IMR-90 (cell line): ENCODE results near the gene ACIN1. TPM values are rescaled to one million over a fixed set of nuclear protein-coding genes. Genes with fewer than 3 reads are reported as not detected.

Experiments
- ATAC-seq: fragments of 200-7000 bp; cut with Tn5 transposase; 2 replicates; pipeline ENCODE4 v1.9.1; 2020; ENCODE audit warnings: low read depth, mild to moderate bottlenecking, moderate library complexity
- BruUV-seq: library from RNA; stranded (reverse); fragments of 400-500 nt; replicated peaks from 2 replicates; lab custom pipeline; 2021; lab: Mats Ljungman, UMichigan
- CTCF ChIA-PET: fragments of 300-600 bp; formaldehyde crosslinking; extraction: SDS; loops from one replicate; lab custom pipeline; 2021; ENCODE audit warnings: antibody characterized with exemption; lab: Yijun Ruan, JAX
- POLR2A ChIA-PET: fragments of 300-600 bp; sonication (Branson Sonifier 250); formaldehyde crosslinking; loops from one replicate; lab custom pipeline; 2022; ENCODE audit warnings: antibody characterized with exemption; ENCODE audit not compliant: unreplicated experiment; lab: Charles Lee
- DNase-seq: peaks from one replicate; pipeline ENCODE4 v3.0.0; 2013
- H2AFZ ChIP-seq: replicated peaks from 2 replicates; pipeline ENCODE3; 2013; ENCODE audit warnings: low read length, mild to moderate bottlenecking; ENCODE audit not compliant: poor library complexity
- H2AK5ac ChIP-seq: 2 replicates; pipeline ENCODE4 v1.6.1; 2013; ENCODE audit warnings: low read depth, low read length, inconsistent platforms
- H2AK9ac ChIP-seq: replicated peaks from 2 replicates; pipeline ENCODE3; 2013; ENCODE audit warnings: mild to moderate bottlenecking, low read depth, low read length, moderate library complexity; ENCODE audit not compliant: poor library complexity
- H2BK120ac ChIP-seq: 2 replicates; pipeline ENCODE4 v1.6.1; 2013; ENCODE audit warnings: low read depth, low read length, inconsistent platforms
- H2BK15ac ChIP-seq: 3 replicates; pipeline ENCODE4 v1.6.1; 2013; ENCODE audit warnings: low read depth, low read length, inconsistent platforms
- H2BK20ac ChIP-seq: 2 replicates; pipeline ENCODE4 v1.6.1; 2013; ENCODE audit warnings: low read depth, mild to moderate bottlenecking, inconsistent platforms, low read length, moderate library complexity
- H2BK5ac ChIP-seq: 2 replicates; pipeline ENCODE4 v1.6.1; 2013; ENCODE audit warnings: mild to moderate bottlenecking, low read depth, low read length, inconsistent platforms; ENCODE audit not compliant: poor library complexity, severe bottlenecking
- H3K14ac ChIP-seq: replicated peaks from 2 replicates; pipeline ENCODE4 v1.6.1; 2013; ENCODE audit warnings: low read depth, low read length, inconsistent platforms
- H3K18ac ChIP-seq: 2 replicates; pipeline ENCODE4 v1.6.1; 2013; ENCODE audit warnings: low read depth, low read length, control low read depth
- H3K23ac ChIP-seq: 2 replicates; pipeline ENCODE4 v1.6.1; 2013; ENCODE audit warnings: low read depth, low read length, inconsistent platforms
- H3K27ac ChIP-seq: 2 replicates; pipeline ENCODE4 v1.5.1; 2013; ENCODE audit warnings: mild to moderate bottlenecking, control low read depth, low read length; ENCODE audit not compliant: insufficient read depth
- H3K27me3 ChIP-seq: 2 replicates; pipeline ENCODE4 v1.6.1; 2013; ENCODE audit warnings: low read length; ENCODE audit not compliant: control insufficient read depth, insufficient read depth
- H3K36me3 ChIP-seq: 2 replicates; pipeline ENCODE4 v1.6.1; 2013; ENCODE audit warnings: low read length, mixed read lengths; ENCODE audit not compliant: control insufficient read depth, insufficient read depth
- H3K4ac ChIP-seq: 2 replicates; pipeline ENCODE4 v1.6.1; 2013; ENCODE audit warnings: low read depth, low read length, inconsistent platforms
- H3K4me1 ChIP-seq: 2 replicates; pipeline ENCODE4 v1.6.1; 2013; ENCODE audit warnings: low read length, mixed read lengths; ENCODE audit not compliant: control insufficient read depth, insufficient read depth
- H3K4me2 ChIP-seq: 2 replicates; pipeline ENCODE4 v1.6.1; 2013; ENCODE audit warnings: low read depth, mild to moderate bottlenecking, control low read depth, low read length, moderate library complexity
- H3K4me3 ChIP-seq: 2 replicates; pipeline ENCODE4 v1.5.1; 2013; ENCODE audit warnings: low read depth, mild to moderate bottlenecking, control low read depth, low read length, moderate library complexity; ENCODE audit not compliant: insufficient read depth
- H3K56ac ChIP-seq: 2 replicates; pipeline ENCODE4 v1.6.1; 2013; ENCODE audit warnings: low read length, inconsistent platforms; ENCODE audit not compliant: insufficient read depth; ENCODE audit errors: extremely low read depth
- H3K79me1 ChIP-seq, 2 experiments: 2 replicates each; pipeline ENCODE4 v1.6.1; 2013; ENCODE audit warnings: low read length in 2 of 2, inconsistent platforms in 1 of 2, low read depth in 1 of 2
- H3K9ac ChIP-seq: 2 replicates; pipeline ENCODE4 v1.6.1; 2013; ENCODE audit warnings: low read depth, low read length, control low read depth
- H3K9me1 ChIP-seq: 2 replicates; pipeline ENCODE4 v1.6.1; 2013; ENCODE audit warnings: low read length, inconsistent platforms; ENCODE audit not compliant: insufficient read depth
- H3K9me3 ChIP-seq: 2 replicates; pipeline ENCODE4 v1.6.1; 2013; ENCODE audit warnings: low read length; ENCODE audit not compliant: control insufficient read depth, insufficient read depth
- H4K20me1 ChIP-seq: 2 replicates; pipeline ENCODE4 v1.6.1; 2013; ENCODE audit warnings: low read length, inconsistent platforms; ENCODE audit not compliant: insufficient read depth
- H4K5ac ChIP-seq: 2 replicates; pipeline ENCODE4 v1.6.1; 2013; ENCODE audit warnings: mild to moderate bottlenecking, low read depth, low read length, control low read depth
- H4K8ac ChIP-seq, 2 experiments: 2 replicates each; pipeline ENCODE4 v1.6.1; 2013; ENCODE audit warnings: low read depth in 2 of 2, low read length in 2 of 2, control low read depth in 1 of 2, inconsistent platforms in 1 of 2
- H4K91ac ChIP-seq: 2 replicates; pipeline ENCODE4 v1.6.1; 2013; ENCODE audit warnings: low read depth, low read length, inconsistent platforms; ENCODE audit not compliant: insufficient read depth
- ELK1 ChIP-seq: fragments of 150-350 bp; IDR thresholded peaks from 2 replicates; pipeline ENCODE4 v1.6.1; 2016; ENCODE audit warnings: low read depth, mild to moderate bottlenecking, low read length, moderate library complexity, borderline replicate concordance
- NFE2L2 ChIP-seq: fragments of 150-350 bp; IDR thresholded peaks from 2 replicates; pipeline ENCODE4 v1.6.1; 2016; ENCODE audit warnings: low read depth, mild to moderate bottlenecking, low read length
- WGBS, 2 experiments: methylation state at CpG; one replicate each; pipeline versions ENCODE4 v1.1.5 to v1.1.7; 2013; ENCODE audit warnings: missing lambda C conversion rate in 2 of 2; ENCODE audit not compliant: insufficient read length in 1 of 2; ENCODE audit errors: extremely low coverage in 2 of 2; 5-methylcytosine and 5-hydroxymethylcytosine counted together
- dilution Hi-C: fragments of 300-500 bp; cut with HindIII; formaldehyde crosslinking; loops from one replicate; pipeline ENCODE4 v1.14.3; 2018; ENCODE audit warnings: low sequenced_read_pairs; ENCODE audit not compliant: unreplicated experiment
- in situ Hi-C: fragments of 300-500 bp; cut with MboI; formaldehyde crosslinking; loops from 3 replicates; pipeline ENCODE4 v1.14.3; 2019; ENCODE audit warnings: low sequenced_read_pairs, inconsistent platforms, mixed read lengths
- intact Hi-C: fragments of 100-400 bp; cut with micrococcal nuclease; formaldehyde crosslinking; loops from 2 replicates; pipeline ENCODE4 v1.10.0; 2022
- polyA plus RNA-seq, 3 experiments: library from polyadenylated mRNA; depleted of rRNA; stranded (reverse); fragments of >200 nt; gene quantifications; 2 replicates each; pipeline ENCODE4 v1.2.3, GENCODE V29; 2012; ENCODE audit warnings: low replicate concordance in 1 of 3
- total RNA-seq: library from RNA; depleted of rRNA; stranded (reverse); fragments of >200 nt; gene quantifications from 2 replicates; pipeline ENCODE4 v1.2.3, GENCODE V29; 2012

Gene ACIN1
- total and polyA plus RNA-seq, 2 of the 4 experiments (the other 2 are of a cell fraction), result 73.8 to 185 TPM

GRCh38 chr14:23132970-23133369 is 38.0 kb upstream of the ACIN1 start:
- H2BK15ac ChIP-seq, result no peak overlapping the region
- H2BK5ac ChIP-seq, result no peak overlapping the region
- no peaks in the 10 kb centered on the region for H3K79me1 ChIP-seq
- H2BK120ac ChIP-seq, result no peak overlapping the region
- no peak overlapping the region for H2AK9ac ChIP-seq
- H3K9me1 ChIP-seq, result no peaks in the 10 kb centered on the region
- no peak overlapping the region for H3K14ac ChIP-seq
- no peak overlapping the region for H3K4me2 ChIP-seq
- H4K5ac ChIP-seq, result no peak overlapping the region
- no peaks in the 10 kb centered on the region for H3K4me1 ChIP-seq
- H3K36me3 ChIP-seq, result no peaks in the 10 kb centered on the region
- CTCF ChIA-PET, result no interaction called here
- no peak overlapping the region for H4K8ac ChIP-seq
- H3K9me3 ChIP-seq, result no peaks in the 10 kb centered on the region
- intact Hi-C loops, result no loop called here
- POLR2A ChIA-PET, result no interaction called here
- no peak overlapping the region for H4K91ac ChIP-seq
- no CpG with 5 or more reads among the region's 8 CpGs for WGBS, 2 experiments
- H4K20me1 ChIP-seq, result no peaks in the 10 kb centered on the region
- H2AK5ac ChIP-seq, result no peak overlapping the region
- no peak for DNase-seq
- H3K4ac ChIP-seq, result no peak overlapping the region
- no TSS peak for BruUV-seq
- no peak overlapping the region for H3K18ac ChIP-seq
- no peak for TF ChIP-seq NFE2L2
- TF ChIP-seq ELK1, result no peak
- H3K27ac ChIP-seq, result no peak overlapping the region
- H3K4me3 ChIP-seq, result no peak overlapping the region
- no peak overlapping the region for H3K56ac ChIP-seq
- dilution Hi-C loops, result no loop called here
- peaks cover 37% of the 10 kb centered on the region for H3K27me3 ChIP-seq
- in situ Hi-C loops, result no loop called here
- no peak overlapping the region for H2BK20ac ChIP-seq
- H2AFZ ChIP-seq, result no peak overlapping the region
- H3K9ac ChIP-seq, result no peak overlapping the region
- H3K23ac ChIP-seq, result no peak overlapping the region
- ATAC-seq, result no peak
